Globus pallidus (tissue), 1 donor: ENCODE measurements around the gene SLC24A4.

ENCODE experiments used
- DNase-seq: peaks from one replicate; pipeline ENCODE4 v3.0.0-alpha.2; 2015; ENCODE audit warnings: low spot score

The SLC24A4 gene

DNA sequence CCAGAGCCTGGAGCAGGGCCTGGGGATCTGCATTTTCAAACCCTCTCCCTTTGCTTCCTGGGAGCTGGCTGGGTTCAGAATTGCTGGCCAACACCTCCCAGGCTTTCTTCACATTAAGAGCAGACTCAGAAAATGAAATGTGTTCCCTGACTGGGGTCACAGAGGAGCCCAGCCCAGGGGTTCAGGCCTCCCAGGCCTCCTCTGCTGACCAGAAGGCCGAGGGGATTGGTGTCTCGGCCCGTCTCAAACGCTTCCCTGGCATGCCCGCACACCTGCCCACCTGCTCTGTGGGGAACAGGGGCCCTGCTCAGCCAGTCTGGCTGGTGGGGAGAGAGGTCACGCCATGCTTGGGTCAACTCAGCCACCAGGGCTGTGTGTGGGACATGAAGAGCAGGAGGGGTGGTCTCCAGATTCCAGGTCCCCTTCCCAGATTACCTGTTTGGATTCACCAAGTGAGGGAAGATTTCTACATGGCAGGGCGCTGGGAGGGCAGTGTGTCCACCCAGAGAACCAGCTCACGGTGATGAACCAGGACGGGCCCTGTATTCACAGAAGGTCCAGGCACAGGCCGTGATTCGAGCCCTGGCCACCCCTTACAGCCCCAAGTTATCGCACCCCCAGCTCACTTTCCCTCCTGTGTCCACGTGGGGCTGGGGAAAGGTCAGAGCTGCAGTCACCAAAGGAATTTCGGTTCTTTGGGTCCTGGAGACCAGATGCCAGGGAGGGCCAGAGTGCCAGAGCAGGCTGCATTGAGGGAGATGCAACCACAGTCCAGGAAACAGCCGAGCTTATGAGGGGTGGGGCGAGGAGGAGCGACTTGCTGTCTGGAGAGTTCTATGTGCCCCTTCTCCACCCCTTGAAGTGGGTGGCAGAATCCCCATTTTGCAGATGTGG, 135.4 kb downstream of the SLC24A4 start:
- DNase-seq, result no peak

DNA sequence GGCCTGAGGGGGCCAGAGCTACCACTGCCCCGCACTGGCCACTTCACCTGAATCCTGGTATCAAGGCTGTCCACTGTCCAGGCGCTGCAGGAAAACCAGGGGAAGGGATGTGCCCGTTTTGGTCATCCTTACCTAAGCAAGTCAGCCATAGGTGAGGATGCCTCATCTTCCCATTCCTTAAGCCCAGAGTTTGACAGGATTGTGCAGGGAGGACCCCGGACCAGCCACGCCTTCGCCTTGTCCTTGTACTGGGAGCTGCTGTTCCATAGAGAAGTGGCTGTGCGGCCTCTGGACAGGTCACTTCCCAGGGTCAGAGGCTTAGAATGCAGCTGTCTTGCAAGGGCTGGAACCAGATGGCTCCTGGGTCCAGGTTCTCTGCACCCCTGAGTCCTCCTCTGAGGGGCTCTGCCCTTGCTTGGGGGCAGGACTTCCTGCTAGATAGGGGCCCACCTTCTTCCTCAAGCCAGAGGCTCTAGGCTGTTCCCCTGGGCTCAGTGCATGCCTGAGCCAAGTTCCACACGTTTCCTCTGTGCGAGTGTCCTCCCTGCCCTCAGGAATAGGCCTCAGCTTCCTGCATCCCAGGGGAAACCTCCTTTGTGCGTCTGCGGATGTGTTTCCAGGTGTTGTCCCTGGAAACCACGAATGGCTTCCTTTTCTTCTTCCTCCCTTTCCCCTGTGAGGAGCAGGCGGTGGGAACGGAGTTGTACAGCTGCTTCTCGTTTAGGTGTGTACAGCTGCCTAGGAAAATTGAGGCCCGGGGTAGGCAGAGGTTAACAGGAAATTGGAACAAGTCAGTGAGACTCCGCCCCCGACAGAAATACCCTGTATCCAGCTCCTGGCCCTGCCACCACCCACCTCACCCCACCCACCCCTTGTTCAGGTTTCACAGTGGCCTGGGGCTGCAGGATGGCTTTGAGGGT, 136.3 kb downstream of the SLC24A4 start:
- no peak for DNase-seq

GRCh38 chr14:92459950-92460421, 137.0 kb downstream of the SLC24A4 start:
- no peak for DNase-seq

- DNase-seq, result no peak
Observed at GRCh38 chr14:92460541-92460915, 137.6 kb downstream of the SLC24A4 start.

DNA sequence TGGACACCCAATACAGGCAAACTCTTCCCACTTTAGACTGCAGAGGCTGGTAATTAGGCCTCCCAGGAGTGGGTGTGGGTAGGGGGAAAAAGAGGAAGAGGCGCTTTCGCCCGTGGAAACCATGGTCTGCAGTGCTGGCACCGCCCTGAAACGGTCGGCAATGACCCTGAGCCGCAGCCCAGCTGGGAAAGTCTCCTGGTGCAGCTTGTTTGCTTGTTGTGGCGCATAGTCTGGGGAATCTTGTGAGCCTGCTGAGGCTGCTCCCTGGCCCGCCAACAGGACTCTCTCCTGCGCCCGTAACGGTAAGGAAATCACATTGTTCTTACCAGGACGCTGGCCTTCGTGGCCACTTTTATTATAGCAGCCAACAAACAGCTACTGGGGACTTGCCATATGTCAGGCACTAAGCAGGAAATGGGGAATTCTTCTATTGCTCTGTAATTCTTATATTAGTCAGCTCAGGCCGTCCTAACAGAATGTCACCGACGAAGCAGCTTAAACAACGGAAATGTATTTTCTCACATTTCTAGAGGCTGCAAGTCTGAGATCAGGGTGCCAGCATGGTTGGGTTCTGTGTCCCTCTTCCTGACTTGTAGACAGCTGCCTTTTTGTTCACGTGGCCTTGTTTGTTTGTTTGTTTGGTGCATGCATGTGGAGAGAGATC, 138.1 kb downstream of the SLC24A4 start:
- no peak for DNase-seq

DNA sequence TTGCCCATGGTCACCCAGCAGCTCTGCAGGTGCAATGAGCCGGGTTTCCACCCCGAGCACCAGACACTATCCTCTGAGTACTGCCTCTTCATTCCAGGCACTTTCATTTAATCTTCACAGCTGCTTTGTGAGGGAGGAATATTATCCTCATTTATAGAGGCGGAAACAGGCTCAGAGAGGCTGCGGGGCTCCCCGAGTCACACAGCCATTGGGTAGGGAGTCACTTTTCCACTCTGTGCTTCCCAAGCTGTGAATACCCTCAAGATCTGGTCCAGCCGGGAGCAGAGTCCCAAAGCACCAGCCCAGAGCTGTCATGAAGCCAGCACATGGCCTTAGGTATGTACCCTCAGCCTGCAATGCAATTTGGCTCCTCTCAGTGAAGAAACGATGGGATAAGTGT, 138.9 kb downstream of the SLC24A4 start:
- no peak for DNase-seq

GRCh38 chr14:92462568-92462967, 139.6 kb downstream of the SLC24A4 start:
- DNase-seq, result no peak

- DNase-seq, result no peak
Observed at GRCh38 chr14:92463141-92463540, 140.2 kb downstream of the SLC24A4 start.

DNA sequence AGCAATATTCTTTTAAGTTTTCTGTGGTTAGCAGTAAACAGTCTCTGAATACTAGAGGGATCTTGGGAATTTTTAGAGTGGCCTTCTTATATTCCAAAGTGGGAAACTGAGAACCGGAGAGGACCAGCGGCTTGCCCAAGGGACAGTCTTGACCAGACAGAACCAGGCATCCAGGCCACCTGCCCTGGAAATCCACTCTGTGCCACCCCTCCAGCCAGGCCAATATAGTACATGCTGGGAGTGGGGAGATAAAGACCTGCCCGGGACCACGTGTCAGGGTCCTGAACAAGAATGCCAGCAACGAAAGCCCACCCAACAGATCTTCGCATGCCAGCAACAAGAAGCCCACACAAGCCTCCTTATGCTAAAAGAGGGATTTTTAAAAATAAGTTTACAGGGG, 141.2 kb downstream of the SLC24A4 start:
- DNase-seq, result no peak

GRCh38 chr14:92464716-92465115, 141.8 kb downstream of the SLC24A4 start:
- DNase-seq, result no peak

DNA sequence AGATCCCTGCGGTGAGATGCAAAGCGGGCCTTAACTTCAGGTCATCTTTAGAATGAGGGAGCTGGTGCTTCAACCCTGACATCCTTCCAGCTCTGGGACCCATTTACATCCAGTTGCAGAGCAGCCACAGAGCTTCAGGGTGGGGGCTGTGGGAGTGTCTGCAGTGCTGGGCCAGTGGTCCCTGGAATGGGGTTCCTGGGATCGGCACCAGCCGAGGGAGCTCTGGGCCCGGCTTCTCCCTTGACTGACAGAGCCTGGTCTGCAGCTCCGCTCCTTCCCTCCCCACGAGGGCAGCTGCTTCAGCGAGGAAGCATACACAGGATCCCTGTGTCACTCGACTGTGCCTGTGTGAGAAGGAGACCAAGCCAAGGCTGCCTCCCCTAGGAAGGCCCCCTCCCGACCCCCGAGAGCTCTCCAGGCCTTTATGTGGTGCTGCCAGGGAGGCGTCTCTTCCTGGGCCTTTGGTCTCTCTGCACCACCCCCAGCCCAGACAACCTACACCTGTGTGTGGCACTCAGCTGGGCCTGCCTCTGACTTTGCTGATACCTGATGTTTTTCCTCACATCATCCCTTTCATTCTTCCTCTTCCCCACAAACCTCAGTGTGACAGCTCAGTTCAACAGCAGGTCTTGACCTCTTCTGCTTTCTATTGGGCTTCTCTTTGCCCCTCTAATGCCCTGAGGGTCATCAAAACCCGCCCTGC, 142.5 kb downstream of the SLC24A4 start:
- DNase-seq, result no peak

GRCh38 chr14:92466059-92466458, 143.1 kb downstream of the SLC24A4 start:
- DNase-seq, result no peak

GRCh38 chr14:92469515-92469914, 146.6 kb downstream of the SLC24A4 start:
- no peak for DNase-seq

DNA sequence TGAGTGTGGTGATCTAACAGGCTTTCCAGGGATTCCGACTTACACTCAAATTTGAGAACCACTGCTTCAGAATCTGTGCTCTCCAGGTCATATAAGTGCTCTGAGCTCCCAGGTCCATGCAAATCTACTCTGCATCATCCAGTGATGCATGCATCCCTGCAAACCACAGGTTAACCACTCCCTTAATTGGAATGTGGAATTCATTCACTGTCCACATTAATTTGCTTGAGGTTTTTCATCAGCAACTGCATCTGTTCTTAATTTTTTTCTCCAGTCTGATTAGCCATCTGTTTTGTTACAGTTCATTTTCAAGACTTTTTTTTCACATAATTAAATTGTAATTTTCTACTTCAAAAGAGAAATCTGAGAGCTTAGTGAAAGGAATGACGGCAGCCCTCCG, 147.2 kb downstream of the SLC24A4 start:
- no peak for DNase-seq

- DNase-seq, result no peak
Observed at GRCh38 chr14:92470811-92471210, 147.8 kb downstream of the SLC24A4 start.

- no peak for DNase-seq
Observed at GRCh38 chr14:92471919-92472318, 149.0 kb downstream of the SLC24A4 start.

DNA sequence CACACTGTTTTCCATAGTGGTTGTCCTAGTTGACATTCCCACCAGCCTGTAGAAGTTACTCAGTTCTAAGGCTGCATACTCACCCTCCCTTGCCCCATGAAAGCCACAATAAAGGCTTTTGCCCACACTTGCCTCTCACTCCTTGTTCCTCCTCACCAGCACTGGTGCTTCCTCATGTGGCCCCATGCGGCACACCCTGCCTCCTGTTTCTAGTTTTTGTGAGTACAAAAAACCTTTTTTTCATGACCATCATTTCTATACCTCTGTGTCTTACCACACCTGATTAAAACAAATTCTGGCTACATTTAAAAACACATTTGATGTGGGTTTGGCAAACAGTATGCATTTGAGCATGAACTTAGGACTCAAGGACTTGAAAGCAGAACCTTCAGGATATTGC, 149.9 kb downstream of the SLC24A4 start:
- DNase-seq, result no peak

GRCh38 chr14:92473261-92473968, 150.4 kb downstream of the SLC24A4 start:
- no peak for DNase-seq

GRCh38 chr14:92473969-92474535, 151.1 kb downstream of the SLC24A4 start:
- no peak for DNase-seq

GRCh38 chr14:92475037-92475436, 152.1 kb downstream of the SLC24A4 start:
- DNase-seq, result no peak
